Measurements from ENCODE around the gene SLC52A1.

Gene SLC52A1

DNA sequence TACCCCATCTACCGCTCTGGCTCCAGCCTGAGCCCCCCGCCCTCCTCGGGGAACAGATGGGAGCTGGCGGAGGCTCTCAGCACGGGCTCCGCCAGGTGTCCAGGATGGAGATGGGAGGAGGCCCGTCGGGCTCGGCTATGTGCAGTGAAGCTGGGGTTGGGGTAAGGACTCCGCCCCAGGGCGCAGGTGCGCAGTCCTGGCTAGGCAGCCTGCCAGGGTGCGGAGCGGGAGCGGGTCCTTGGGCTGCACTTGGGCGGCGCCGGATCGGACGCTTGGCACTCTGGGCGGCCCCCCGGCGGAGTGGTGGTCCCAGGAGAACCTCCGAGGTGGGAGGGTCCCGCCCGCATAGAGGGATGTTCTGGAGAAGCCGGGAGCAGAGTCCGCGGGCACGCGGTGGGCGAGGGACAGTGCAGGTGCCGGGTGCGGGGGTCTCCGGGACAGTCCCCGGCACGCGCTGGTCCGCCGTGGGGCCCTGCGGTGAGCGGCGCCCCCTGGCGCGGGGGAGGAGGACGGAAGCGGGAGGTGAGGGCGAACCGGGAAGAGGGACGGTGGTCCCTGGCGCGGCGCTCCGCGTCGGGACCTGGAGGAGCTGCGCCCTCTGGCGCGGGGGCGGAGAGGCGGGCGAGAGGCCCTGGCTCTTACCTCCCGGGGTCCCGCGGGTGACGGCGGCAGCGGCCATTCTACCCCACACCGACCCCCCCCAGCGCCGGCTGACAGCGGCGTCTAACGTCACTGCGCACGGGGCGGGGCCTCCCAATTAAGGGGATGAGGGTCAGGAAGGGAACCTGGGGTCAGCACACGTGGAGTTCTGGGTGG lies 48.1 kb downstream of the SLC52A1 start, which contains the start of gene CAMTA2:
CAMTA2 (minus strand) TSS at position 725 of the 816 bp plus-strand sequence. CDS start 1,453 bp downstream, outside the sequence.
- TF ChIP-seq TAF1 (IDR thresholded peaks at IDR 0.05; ENCODE audit: borderline replicate concordance, insufficient read depth, low read length): peak; percentile 80
- TF ChIP-seq FOXP2 (optimal IDR thresholded peaks at IDR 0.05; ENCODE audit: borderline replicate concordance, extremely low read depth, extremely low read length, insufficient read depth): peak; percentile 85
- TF ChIP-seq, protein P1, sequence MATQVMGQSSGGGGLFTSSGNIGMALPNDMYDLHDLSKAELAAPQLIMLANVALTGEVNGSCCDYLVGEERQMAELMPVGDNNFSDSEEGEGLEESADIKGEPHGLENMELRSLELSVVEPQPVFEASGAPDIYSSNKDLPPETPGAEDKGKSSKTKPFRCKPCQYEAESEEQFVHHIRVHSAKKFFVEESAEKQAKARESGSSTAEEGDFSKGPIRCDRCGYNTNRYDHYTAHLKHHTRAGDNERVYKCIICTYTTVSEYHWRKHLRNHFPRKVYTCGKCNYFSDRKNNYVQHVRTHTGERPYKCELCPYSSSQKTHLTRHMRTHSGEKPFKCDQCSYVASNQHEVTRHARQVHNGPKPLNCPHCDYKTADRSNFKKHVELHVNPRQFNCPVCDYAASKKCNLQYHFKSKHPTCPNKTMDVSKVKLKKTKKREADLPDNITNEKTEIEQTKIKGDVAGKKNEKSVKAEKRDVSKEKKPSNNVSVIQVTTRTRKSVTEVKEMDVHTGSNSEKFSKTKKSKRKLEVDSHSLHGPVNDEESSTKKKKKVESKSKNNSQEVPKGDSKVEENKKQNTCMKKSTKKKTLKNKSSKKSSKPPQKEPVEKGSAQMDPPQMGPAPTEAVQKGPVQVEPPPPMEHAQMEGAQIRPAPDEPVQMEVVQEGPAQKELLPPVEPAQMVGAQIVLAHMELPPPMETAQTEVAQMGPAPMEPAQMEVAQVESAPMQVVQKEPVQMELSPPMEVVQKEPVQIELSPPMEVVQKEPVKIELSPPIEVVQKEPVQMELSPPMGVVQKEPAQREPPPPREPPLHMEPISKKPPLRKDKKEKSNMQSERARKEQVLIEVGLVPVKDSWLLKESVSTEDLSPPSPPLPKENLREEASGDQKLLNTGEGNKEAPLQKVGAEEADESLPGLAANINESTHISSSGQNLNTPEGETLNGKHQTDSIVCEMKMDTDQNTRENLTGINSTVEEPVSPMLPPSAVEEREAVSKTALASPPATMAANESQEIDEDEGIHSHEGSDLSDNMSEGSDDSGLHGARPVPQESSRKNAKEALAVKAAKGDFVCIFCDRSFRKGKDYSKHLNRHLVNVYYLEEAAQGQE (IDR thresholded peaks at IDR 0.05; ENCODE audit: insufficient read depth in 1 of 2, low read depth in 2 of 2, low read length in 2 of 2): 0 out of 4 replicates have a peak, but pooled peaks of 1 of the 2 experiments have one; percentile 36
- peak; percentile 86; the same call in 1 of the 2 replicates for TF ChIP-seq POLR2AphosphoS5 (IDR thresholded peaks at IDR 0.05; ENCODE audit: low read depth, low read length)
- peak; percentile 45; the same call in 1 of the 2 replicates for TF ChIP-seq SIN3A (IDR thresholded peaks at IDR 0.05; ENCODE audit: borderline replicate concordance, insufficient read depth, low read length)

DNA sequence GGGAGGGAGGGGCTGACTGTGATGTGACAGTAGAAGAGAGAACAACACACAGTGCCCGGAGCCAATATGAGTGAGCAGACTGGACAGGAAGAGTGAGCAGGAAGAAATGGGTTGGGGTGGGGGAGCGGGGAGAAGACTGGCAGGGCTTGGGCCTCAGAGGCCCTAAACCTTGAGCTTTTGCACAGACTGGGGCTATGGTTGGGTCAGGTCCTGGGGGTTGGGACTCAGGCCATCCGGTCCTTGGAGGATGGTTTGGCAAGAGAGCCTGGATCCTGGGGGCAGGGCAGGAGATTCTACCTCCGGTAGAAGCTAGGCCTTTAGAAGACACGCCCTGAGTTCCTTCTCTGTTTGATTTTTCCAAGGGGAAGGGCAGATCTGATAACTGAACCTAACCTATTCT lies 48.8 kb downstream of the SLC52A1 start:
- no peak for TF ChIP-seq FOXP2 (optimal IDR thresholded peaks at IDR 0.05; ENCODE audit: borderline replicate concordance, extremely low read depth, extremely low read length, insufficient read depth)
- no peak; the same call in 1 of the 2 replicates for TF ChIP-seq TAF1 (IDR thresholded peaks at IDR 0.05; ENCODE audit: borderline replicate concordance, insufficient read depth, low read length)
- TF ChIP-seq, protein P1 (IDR thresholded peaks at IDR 0.05; ENCODE audit: insufficient read depth in 1 of 2, low read depth in 2 of 2, low read length in 2 of 2): no peak
- TF ChIP-seq POLR2AphosphoS5 (IDR thresholded peaks at IDR 0.05; ENCODE audit: low read depth, low read length): no peak
- no peak for TF ChIP-seq SIN3A (IDR thresholded peaks at IDR 0.05; ENCODE audit: borderline replicate concordance, insufficient read depth, low read length)
